Measurements from ENCODE around the gene TRIM59.

TRIM59 gene

DNA sequence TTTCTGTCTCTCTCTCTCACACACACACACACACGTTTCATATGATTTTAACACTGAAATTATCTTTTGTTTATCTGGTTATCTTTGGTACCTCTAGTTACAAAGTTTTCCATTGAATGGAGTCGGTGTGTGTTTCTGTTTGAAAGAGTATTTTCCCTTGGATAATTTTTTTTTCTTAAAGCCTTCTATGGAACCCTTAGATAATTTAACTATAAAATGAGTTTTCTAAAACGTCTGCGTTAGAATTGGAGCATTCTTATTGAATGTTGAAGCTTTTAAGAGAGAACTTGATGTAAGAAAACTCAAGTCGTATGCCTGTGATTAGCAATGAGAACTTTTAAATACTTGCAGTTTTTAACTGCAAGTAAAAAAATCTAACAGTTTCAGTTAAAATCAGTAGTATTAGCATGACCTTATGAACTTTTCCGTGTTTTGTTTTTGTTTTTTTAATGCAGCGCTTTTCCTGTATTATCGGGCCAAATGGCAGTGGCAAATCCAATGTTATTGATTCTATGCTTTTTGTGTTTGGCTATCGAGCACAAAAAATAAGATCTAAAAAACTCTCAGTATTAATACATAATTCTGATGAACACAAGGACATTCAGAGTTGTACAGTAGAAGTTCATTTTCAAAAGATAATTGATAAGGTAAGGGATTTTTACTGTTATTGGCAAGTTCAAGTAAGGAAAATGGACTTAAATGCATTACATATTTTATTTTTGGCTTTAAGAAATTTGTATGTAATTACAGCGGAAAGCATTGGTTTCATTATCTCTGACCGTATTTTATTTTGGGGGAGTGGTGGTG is 47.2 kb downstream of the TRIM59 start:
- DNase-seq, result no peak

DNA sequence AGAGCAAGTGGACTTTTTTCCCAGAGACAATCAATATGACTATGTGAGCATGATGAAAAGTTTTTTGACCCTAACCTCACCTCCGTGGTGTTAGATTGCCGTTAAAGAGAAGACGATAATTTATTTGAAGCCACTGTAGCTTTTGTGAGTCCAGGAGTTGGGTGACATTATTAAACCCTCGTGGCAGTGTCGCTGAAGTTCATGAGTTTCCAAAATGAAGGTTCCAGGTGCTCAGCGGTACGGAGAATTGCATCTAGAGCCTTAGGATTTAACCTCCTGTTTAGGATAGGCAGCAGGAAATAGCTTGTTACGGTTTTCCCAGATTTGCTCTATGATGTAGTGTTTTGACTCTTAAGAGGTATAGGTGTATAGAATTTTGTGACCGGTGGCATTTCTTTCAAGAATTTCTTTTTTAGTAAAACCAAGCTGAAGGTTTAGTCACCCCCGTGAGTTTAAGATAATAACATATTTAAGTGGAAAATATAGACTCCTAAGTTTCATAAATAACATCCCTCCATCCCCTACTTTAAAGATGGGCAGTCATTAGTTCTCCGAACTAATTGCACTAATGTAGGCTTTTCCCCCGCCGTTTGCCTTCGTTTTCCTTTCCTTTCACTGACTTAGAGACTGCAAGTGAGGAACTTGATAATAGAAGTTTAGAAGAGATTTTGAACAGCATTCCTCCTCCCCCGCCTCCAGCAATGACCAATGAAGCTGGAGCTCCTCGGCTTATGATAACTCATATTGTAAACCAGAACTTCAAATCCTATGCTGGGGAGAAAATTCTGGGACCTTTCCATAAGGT is 48.1 kb downstream of the TRIM59 start:
- peak; percentile 72 for DNase-seq

DNA sequence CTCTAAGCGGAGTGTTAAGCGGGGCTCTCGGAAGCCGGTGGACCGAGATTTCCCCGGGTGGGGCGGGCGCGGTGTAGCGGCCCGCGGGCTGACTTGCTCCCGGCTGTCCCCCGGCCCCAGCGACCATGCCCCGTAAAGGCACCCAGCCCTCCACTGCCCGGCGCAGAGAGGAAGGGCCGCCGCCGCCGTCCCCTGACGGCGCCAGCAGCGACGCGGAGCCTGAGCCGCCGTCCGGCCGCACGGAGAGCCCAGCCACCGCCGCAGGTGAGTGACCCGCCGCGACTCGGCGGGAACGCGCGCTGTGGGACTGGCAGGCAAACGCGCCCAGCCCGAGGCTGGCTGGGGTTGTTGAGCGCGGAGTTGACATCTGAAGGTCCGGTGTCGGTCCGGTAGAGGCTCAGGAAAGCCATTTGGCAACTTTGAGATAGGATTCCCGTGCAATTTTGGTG is 48.9 kb downstream of the TRIM59 start:
- peak; percentile 35 for DNase-seq

DNA sequence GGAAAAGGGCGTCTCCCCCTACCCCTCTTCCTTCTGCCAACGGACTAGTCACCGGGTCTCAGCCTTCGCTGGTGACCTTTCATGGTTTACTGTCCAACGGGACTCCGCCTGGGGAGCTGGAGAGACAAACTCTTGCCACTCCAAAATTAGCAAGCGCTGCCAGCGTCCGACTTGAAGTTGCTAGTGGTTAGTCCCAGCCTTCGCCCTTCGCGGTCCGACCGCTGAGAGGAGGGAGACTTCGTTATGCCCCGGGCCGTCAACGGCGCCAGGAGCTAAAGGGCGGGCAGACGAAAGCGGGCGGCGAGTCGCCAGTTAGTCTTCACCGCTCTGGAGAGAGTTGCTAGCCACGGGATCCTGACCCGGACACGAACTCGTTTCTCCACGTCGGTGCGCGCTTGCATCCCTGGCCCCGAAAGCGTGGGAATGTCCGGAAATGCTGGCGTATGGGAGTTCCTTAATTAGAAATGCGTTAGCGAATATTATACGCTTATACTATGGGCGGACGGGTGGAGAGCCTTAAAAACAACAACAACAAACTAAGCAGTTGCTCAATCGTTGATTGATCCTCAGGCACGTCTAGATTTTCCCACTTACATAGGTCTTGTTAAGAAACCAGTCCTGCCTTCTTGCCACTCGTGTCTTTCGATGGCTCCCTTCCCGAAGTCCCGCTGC is 49.4 kb downstream of the TRIM59 start:
- DNase-seq, result peak; percentile 78

DNA sequence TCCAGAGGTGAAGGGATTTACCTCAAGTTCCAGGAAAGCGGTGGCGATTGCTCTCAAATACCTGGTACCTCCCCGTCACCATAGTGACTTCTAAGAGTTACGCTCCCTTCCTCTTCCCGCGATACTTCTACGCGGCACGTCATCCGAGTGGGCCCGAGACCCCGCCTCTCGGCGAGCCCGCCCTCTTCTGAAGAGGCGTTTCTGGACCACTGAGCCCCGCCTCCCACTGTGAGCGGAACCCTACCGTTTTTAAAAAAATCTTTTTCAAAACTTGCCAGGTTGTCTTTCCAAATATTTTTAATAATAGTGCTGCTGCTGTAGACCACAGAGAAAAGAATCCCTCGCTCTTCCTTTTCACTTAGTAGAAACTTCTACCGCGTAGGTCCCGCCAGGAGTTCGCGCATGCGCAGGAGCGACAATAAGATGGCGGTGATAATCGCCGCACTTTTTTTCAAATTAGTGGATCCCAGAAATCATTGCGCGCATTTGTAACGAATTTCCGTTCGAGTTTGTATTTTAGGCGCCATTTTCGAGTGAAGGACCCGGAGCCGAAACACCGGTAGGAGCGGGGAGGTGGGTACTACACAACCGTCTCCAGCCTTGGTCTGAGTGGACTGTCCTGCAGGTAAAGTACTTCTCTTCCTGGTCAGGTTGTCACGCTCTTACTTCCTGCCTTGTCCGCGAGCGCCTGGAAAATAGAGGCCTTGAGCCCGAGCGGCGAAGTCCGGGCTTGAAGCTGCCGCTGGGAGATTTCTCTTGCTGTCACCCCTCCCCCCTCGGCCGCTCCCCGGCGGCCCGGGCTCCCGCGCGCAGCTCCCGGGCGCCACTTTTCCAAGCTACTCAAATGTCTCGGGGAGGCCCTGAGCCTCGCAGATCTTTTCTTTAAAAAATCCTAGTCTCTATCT is 50.2 kb downstream of the TRIM59 start, which contains the start of the genes IFT80 and SMC4:
Gene IFT80 (minus strand): TSS at position 101 of the 905 bp plus-strand sequence. CDS start 14,625 bp downstream, outside the sequence.
Gene SMC4 (plus strand): TSS at position 526 of the 905 bp plus-strand sequence. CDS start 1,177 bp downstream, outside the sequence.
- peak; percentile 96 for DNase-seq

DNA sequence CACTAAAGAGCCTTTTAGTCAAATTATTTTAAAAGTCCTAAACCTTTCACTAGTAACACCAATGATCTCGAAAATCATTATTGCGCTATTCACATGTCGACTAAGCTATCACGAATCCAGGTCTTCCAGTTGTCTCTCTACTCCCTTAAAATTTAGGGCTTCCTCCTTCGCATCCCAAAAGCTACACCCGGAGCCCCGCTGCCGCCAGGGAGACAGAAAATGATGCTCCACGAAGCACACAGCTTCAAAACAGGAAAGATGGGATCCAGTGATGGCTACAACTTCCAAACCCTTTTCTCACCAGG is 50.8 kb downstream of the TRIM59 start:
- no peak for DNase-seq

DNA sequence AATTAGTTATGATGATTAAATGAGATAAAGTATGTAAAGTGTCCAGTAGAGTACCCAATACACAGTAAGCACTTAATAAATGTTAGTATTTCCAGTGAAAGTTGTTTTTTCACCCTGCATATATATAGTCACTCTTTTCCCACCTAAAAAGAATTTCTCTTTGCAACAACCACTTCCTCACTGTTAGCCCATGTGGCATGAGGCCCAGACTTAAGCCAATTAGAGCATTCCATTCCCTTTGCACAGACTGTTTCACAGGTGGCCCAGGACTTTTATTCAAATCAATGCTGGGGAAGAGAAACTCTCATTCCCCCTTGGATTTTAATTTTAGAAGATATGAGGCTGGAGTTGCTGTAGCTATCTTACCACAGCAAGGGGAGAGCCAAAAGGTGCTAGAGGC is 54.3 kb downstream of the TRIM59 start:
- DNase-seq, result no peak

DNA sequence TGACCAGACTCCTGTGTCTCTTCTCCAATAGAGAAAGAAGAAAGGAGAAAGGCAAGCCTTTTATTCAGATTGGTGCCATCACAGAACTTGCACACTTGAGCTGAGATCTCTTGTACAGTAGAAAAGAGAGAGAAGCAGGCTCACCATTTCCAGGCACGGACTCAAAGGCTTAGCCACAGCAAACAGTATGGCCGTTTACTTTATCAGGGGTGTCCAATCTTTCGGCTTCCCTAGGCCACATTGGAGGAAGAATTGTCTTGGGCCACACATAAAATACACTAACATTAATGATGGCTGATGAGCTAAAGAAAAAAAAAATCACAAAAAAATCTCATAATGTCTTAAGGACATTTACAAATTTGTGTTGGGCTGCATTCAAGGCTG is 55.6 kb downstream of the TRIM59 start:
- no peak for DNase-seq

DNA sequence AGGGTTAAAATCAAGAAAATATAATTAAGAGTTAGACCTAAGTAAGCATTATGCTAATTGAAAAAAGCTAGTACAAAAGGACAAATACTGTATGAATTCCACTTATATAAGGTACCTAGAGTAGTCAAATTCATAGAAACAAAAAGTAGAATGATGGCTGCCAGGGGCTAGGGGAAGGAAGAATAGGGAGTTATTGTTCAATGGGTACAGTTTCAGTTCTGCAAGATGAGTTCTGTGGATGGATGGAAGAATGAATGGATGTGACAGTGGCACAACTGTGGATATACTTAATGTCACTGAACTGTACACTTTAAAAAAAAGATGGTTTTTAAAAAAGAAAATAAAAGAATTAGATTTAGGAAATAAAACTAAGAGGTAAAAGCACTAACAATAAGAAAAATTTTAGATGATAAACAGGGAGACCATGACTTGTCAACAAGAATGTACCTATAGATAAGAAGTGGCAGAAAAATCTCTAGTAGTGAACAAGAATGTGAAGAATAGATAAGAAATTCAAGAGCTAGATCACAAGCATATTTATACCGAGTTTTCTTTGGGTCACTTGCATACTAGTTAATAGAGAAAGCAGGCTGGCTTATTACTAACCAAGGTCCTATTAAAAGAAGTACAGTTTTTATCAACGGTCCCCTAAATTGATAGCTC is 56.1 kb downstream of the TRIM59 start:
- no peak for DNase-seq

DNA sequence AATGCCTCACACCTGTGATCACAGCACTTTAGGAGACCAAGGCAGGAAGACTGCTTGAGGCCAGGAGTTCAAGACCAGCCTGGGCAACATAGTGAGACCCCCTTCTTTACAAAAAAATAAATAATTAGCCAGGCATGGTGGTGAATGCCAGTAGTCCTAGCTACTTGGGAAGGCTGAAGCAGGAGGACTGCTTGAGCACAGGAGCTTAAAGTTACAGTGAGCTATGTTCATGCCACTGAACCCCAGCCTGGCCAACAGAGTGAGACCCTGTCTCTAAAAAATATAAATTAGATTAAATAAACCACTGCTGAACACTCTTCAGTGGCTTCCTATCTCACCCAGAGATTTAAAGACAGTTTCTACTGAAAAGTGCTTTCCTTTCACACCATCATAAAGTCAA is 56.8 kb downstream of the TRIM59 start:
- DNase-seq, result no peak

DNA sequence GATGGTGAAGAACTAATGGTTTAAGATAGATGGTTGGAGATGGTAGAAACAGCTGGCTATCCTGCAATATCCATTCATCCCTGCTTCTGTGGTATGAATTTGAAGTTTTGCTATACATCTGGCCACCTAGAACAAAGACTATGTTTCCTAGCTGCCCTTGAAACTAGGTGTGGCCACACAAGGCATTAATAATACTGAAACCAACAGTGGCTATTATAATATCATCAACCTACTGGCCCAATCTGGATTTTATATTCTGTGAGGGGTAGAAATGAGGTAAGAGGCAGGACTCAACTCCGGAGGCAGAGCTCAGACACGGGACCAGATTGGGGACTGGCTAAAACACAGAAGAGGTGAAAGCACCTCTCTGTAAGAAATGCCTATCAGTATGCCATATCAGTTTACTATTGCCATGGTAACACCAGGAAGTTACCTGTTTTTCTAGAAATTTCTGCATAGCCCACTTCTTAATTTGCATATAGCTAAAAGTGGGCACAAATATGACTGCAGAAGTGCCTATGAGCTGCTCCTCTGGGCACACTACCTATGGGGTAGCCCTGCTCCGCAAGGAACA is 58.9 kb downstream of the TRIM59 start:
- DNase-seq, result no peak
